ENCODE results near the gene C1QL1.
"Not testable (repeated sequence)": the region's sequence is repeated elsewhere in the genome, so short reads cannot be mapped to it uniquely, and the experiment has no call there.

The C1QL1 gene

GRCh38 chr17:44961921-44962350 lies 6.2 kb downstream of the C1QL1 start:
- no peak for DNase-seq (ENCODE audit: low spot score)

GRCh38 chr17:44960691-44961090 lies 7.4 kb downstream of the C1QL1 start:
- DNase-seq (ENCODE audit: low spot score): peak; percentile 28

GRCh38 chr17:44959821-44960531 lies 8.1 kb downstream of the C1QL1 start:
- DNase-seq (ENCODE audit: low spot score): no peak

- no peak for DNase-seq (ENCODE audit: low spot score)
Observed at GRCh38 chr17:44956998-44957981, 10.8 kb downstream of the C1QL1 start.

GRCh38 chr17:44955674-44956425 lies 12.3 kb downstream of the C1QL1 start:
- DNase-seq (ENCODE audit: low spot score): no peak

- DNase-seq (ENCODE audit: low spot score): no peak
Observed at GRCh38 chr17:44952946-44953475, 15.1 kb downstream of the C1QL1 start.

GRCh38 chr17:44948315-44948795 lies 19.7 kb downstream of the C1QL1 start:
- DNase-seq (ENCODE audit: low spot score): no peak

GRCh38 chr17:44947461-44948314 lies 20.4 kb downstream of the C1QL1 start, which contains the start of gene KIF18B:
TSS of gene KIF18B (minus strand) at chr17:44947773. CDS start at chr17:44936344, 11,429 bp downstream.
- peak; percentile 94 for DNase-seq (ENCODE audit: low spot score)

- DNase-seq (ENCODE audit: low spot score): not testable (repeated sequence)
Observed at GRCh38 chr17:44945652-44946051, 22.5 kb downstream of the C1QL1 start.

- no peak for DNase-seq (ENCODE audit: low spot score)
Observed at GRCh38 chr17:44942456-44942855, 25.6 kb downstream of the C1QL1 start.

GRCh38 chr17:44941712-44942331 lies 26.3 kb downstream of the C1QL1 start:
- DNase-seq (ENCODE audit: low spot score): no peak

GRCh38 chr17:44940768-44941167 lies 27.3 kb downstream of the C1QL1 start:
- no peak for DNase-seq (ENCODE audit: low spot score)

- DNase-seq (ENCODE audit: low spot score): no peak
Observed at GRCh38 chr17:44940317-44940716, 27.8 kb downstream of the C1QL1 start.

- no peak for DNase-seq (ENCODE audit: low spot score)
Observed at GRCh38 chr17:44935116-44935515, 33.0 kb downstream of the C1QL1 start.

- no peak for DNase-seq (ENCODE audit: low spot score)
Observed at GRCh38 chr17:44934745-44935105, 33.4 kb downstream of the C1QL1 start.

GRCh38 chr17:44933824-44934744 lies 34.0 kb downstream of the C1QL1 start:
- no peak for DNase-seq (ENCODE audit: low spot score)

- no peak for DNase-seq (ENCODE audit: low spot score)
Observed at GRCh38 chr17:44932787-44933097, 35.4 kb downstream of the C1QL1 start.

- DNase-seq (ENCODE audit: low spot score): no peak
Observed at GRCh38 chr17:44932096-44932786, 35.9 kb downstream of the C1QL1 start.

GRCh38 chr17:44931376-44931775 lies 36.7 kb downstream of the C1QL1 start:
- no peak for DNase-seq (ENCODE audit: low spot score)
